GM12878 (cell line): ENCODE measurements around the gene GNB5. TPM values are rescaled to one million over a fixed set of nuclear protein-coding genes. Genes with fewer than 3 reads are reported as not detected.
A peak's percentile ranks its signal among the peaks of the same experiment; 100 is the strongest.

Experiments
- ATF3 ChIP-seq: IDR thresholded peaks from 2 replicates; pipeline ENCODE4 v1.6.1; 2011; ENCODE audit warnings: low read depth, mild to moderate bottlenecking, low read length, moderate library complexity, borderline replicate concordance; ENCODE audit errors: extremely low read depth
- EGR1 ChIP-seq, 2 experiments: IDR thresholded peaks; 1 replicate in 1 of 2; 2 replicates in 1 of 2; pipeline ENCODE4 v1.6.1; 2011 to 2012; ENCODE audit warnings: low read depth in 2 of 2, low read length in 2 of 2, borderline replicate concordance in 1 of 2, mild to moderate bottlenecking in 1 of 2, moderate library complexity in 1 of 2
- IKZF2 ChIP-seq, 2 experiments: fragments of 450-650 bp; IDR thresholded peaks; 2 replicates each; pipeline ENCODE4 v1.6.1; 2017; ENCODE audit warnings: mild to moderate bottlenecking in 2 of 2, moderate library complexity in 2 of 2
- MAX ChIP-seq: IDR thresholded peaks from 2 replicates; pipeline ENCODE4 v1.6.1; 2012; ENCODE audit warnings: low read depth, low read length, improper control_type of control experiment
- PML ChIP-seq: IDR thresholded peaks from 2 replicates; pipeline ENCODE4 v1.6.1; 2012; ENCODE audit warnings: low read length, inconsistent platforms
- TCF3 ChIP-seq: IDR thresholded peaks from 2 replicates; pipeline ENCODE4 v1.6.1; 2012; ENCODE audit warnings: low read depth, mild to moderate bottlenecking, low read length, borderline replicate concordance; ENCODE audit not compliant: insufficient read depth
- ZNF217 ChIP-seq: fragments of 450-650 bp; IDR thresholded peaks from 2 replicates; pipeline ENCODE4 v1.6.1; 2017; ENCODE audit warnings: antibody characterized with exemption, mild to moderate bottlenecking
- ZNF687 ChIP-seq: fragments of 450-650 bp; IDR thresholded peaks from 2 replicates; pipeline ENCODE4 v1.6.1; 2017; ENCODE audit warnings: mild to moderate bottlenecking, moderate library complexity
- polyA plus RNA-seq, 11 experiments: library from polyadenylated mRNA; depleted of rRNA in 4 of 11; unstranded in 6 of 11; stranded (reverse) in 5 of 11; fragments of >200 nt; fragmentation: Nextera tagmentation in 4 of 11; fragmentation: Illumina TruSeq in 1 of 11; extraction: Ambion mirVana in 4 of 11; extraction: Trizol in 1 of 11; gene quantifications; 1 replicate in 1 of 11; 2 replicates in 10 of 11; pipeline versions ENCODE4 v1.2.1 to v1.2.3, GENCODE V29; 2011 to 2016; ENCODE audit warnings: inconsistent platforms in 2 of 11, missing spikeins in 2 of 11, low read depth in 1 of 11
- total RNA-seq, 4 experiments: library from RNA; depleted of rRNA in 3 of 4; stranded (reverse); fragments of >200 nt in 3 of 4; fragmentation: Illumina TruSeq in 1 of 4; extraction: Trizol in 1 of 4; gene quantifications; 2 replicates each; pipeline versions ENCODE4 v1.2.1 to v1.2.3, GENCODE V29; 2013 to 2021
- TF ChIP-seq, protein P1 (sequence below): IDR thresholded peaks from 2 replicates; pipeline ENCODE4 v1.6.1; 2012; ENCODE audit warnings: improper control_type of control experiment, low read depth, low read length; ENCODE audit not compliant: insufficient replicate concordance
- TF ChIP-seq, protein P2 (sequence below): fragments of 450-650 bp; IDR thresholded peaks from 2 replicates; pipeline ENCODE4 v1.6.1; 2018; ENCODE audit warnings: borderline replicate concordance, mild to moderate bottlenecking; ENCODE audit not compliant: partially characterized antibody

GNB5 gene
- total and polyA plus RNA-seq, 10 of the 15 experiments (the other 5 are each of a cell fraction or from before 2014, with no cell fraction given): 2.4 to 25.9 (median 15.2) TPM

- TF ChIP-seq, protein P1, sequence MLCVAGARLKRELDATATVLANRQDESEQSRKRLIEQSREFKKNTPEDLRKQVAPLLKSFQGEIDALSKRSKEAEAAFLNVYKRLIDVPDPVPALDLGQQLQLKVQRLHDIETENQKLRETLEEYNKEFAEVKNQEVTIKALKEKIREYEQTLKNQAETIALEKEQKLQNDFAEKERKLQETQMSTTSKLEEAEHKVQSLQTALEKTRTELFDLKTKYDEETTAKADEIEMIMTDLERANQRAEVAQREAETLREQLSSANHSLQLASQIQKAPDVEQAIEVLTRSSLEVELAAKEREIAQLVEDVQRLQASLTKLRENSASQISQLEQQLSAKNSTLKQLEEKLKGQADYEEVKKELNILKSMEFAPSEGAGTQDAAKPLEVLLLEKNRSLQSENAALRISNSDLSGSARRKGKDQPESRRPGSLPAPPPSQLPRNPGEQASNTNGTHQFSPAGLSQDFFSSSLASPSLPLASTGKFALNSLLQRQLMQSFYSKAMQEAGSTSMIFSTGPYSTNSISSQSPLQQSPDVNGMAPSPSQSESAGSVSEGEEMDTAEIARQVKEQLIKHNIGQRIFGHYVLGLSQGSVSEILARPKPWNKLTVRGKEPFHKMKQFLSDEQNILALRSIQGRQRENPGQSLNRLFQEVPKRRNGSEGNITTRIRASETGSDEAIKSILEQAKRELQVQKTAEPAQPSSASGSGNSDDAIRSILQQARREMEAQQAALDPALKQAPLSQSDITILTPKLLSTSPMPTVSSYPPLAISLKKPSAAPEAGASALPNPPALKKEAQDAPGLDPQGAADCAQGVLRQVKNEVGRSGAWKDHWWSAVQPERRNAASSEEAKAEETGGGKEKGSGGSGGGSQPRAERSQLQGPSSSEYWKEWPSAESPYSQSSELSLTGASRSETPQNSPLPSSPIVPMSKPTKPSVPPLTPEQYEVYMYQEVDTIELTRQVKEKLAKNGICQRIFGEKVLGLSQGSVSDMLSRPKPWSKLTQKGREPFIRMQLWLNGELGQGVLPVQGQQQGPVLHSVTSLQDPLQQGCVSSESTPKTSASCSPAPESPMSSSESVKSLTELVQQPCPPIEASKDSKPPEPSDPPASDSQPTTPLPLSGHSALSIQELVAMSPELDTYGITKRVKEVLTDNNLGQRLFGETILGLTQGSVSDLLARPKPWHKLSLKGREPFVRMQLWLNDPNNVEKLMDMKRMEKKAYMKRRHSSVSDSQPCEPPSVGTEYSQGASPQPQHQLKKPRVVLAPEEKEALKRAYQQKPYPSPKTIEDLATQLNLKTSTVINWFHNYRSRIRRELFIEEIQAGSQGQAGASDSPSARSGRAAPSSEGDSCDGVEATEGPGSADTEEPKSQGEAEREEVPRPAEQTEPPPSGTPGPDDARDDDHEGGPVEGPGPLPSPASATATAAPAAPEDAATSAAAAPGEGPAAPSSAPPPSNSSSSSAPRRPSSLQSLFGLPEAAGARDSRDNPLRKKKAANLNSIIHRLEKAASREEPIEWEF: no peak
- TF ChIP-seq TCF3 (no peak), ATF3 (no peak), ZNF217 (no peak), ZNF687 (peak; percentile 95), MAX (no peak), PML (no peak), EGR1 (IDR thresholded peaks at IDR 0.05; ENCODE audit: borderline replicate concordance in 1 of 2, low read depth in 2 of 2, low read length in 2 of 2) (no peak), IKZF2 (IDR thresholded peaks at IDR 0.05) (peak; percentile 82 to 83)
- TF ChIP-seq, protein P2, sequence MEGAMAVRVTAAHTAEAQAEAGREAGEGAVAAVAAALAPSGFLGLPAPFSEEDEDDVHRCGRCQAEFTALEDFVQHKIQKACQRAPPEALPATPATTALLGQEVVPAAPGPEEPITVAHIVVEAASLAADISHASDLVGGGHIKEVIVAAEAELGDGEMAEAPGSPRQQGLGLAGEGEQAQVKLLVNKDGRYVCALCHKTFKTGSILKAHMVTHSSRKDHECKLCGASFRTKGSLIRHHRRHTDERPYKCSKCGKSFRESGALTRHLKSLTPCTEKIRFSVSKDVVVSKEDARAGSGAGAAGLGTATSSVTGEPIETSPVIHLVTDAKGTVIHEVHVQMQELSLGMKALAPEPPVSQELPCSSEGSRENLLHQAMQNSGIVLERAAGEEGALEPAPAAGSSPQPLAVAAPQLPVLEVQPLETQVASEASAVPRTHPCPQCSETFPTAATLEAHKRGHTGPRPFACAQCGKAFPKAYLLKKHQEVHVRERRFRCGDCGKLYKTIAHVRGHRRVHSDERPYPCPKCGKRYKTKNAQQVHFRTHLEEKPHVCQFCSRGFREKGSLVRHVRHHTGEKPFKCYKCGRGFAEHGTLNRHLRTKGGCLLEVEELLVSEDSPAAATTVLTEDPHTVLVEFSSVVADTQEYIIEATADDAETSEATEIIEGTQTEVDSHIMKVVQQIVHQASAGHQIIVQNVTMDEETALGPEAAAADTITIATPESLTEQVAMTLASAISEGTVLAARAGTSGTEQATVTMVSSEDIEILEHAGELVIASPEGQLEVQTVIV: no peak
These were observed 108.8 kb downstream of the GNB5 start (continued) for GRCh38 chr15:52082197-52083036.
